Panc1 (cell line): ENCODE measurements around the gene PKM. TPM values are rescaled to one million over a fixed set of nuclear protein-coding genes. Genes with fewer than 3 reads are reported as not detected.

ENCODE experiments used
- ATAC-seq: fragments of 200-7000 bp; cut with Tn5 transposase; 2 replicates; pipeline ENCODE4 v1.9.1; 2020; ENCODE audit warnings: mild to moderate bottlenecking, moderate library complexity
- BruUV-seq: library from RNA; stranded (reverse); fragments of 400-500 nt; replicated peaks from 2 replicates; lab custom pipeline; 2021; lab: Mats Ljungman, UMichigan
- CTCF ChIA-PET: fragments of 300-600 bp; sonication (Branson Sonifier 250); formaldehyde crosslinking; loops from one replicate; lab custom pipeline; 2022; ENCODE audit warnings: antibody characterized with exemption; lab: Charles Lee
- POLR2A ChIA-PET: fragments of 300-600 bp; sonication (Branson Sonifier 250); formaldehyde crosslinking; loops from one replicate; lab custom pipeline; 2022; ENCODE audit warnings: antibody characterized with exemption; lab: Charles Lee
- DNase-seq: peaks from one replicate; pipeline ENCODE4 v3.0.0-alpha.2; 2010; ENCODE audit warnings: low read depth, low spot score
- H3K27ac ChIP-seq: 2 replicates; pipeline ENCODE4 v1.5.1; 2011; ENCODE audit warnings: mild to moderate bottlenecking, low read length, inconsistent platforms
- H3K27me3 ChIP-seq: fragments of 200-500 bp; sonication (Bioruptor generic); 2 replicates; pipeline ENCODE4 v1.6.0; 2014; ENCODE audit warnings: low read length, inconsistent platforms; ENCODE audit not compliant: control insufficient read depth, insufficient read depth
- H3K36me3 ChIP-seq: fragments of 200-500 bp; sonication (Bioruptor generic); 2 replicates; pipeline ENCODE4 v1.5.1; 2014; ENCODE audit warnings: inconsistent platforms, mild to moderate bottlenecking, low read length, moderate library complexity; ENCODE audit not compliant: control insufficient read depth, insufficient read depth
- H3K4me1 ChIP-seq: 2 replicates; pipeline ENCODE4 v1.5.1; 2011; ENCODE audit warnings: inconsistent platforms, mild to moderate bottlenecking, low read length, moderate library complexity; ENCODE audit not compliant: control insufficient read depth, insufficient read depth
- H3K4me3 ChIP-seq, 2 experiments: 2 replicates each; pipeline ENCODE4 v1.5.1; 2011 to 2012; ENCODE audit warnings: low read depth in 2 of 2, low read length in 2 of 2, mild to moderate bottlenecking in 2 of 2, inconsistent platforms in 1 of 2, moderate library complexity in 1 of 2
- H3K9me3 ChIP-seq: fragments of 200-500 bp; sonication (Bioruptor generic); 2 replicates; pipeline ENCODE4 v1.5.1; 2014; ENCODE audit warnings: low read depth, mild to moderate bottlenecking, inconsistent platforms, low read length, moderate library complexity; ENCODE audit not compliant: control insufficient read depth, insufficient read depth
- POLR2AphosphoS5 ChIP-seq: IDR thresholded peaks from 2 replicates; pipeline ENCODE4 v1.6.1; 2012; ENCODE audit warnings: mild to moderate bottlenecking, low read depth, low read length, moderate library complexity
- SIN3A ChIP-seq: IDR thresholded peaks from 2 replicates; pipeline ENCODE4 v1.6.1; 2012; ENCODE audit warnings: low read depth, mild to moderate bottlenecking, low read length, moderate library complexity, borderline replicate concordance; ENCODE audit not compliant: insufficient read depth
- TCF7L2 ChIP-seq: IDR thresholded peaks from 2 replicates; pipeline ENCODE4 v1.6.1; 2011; ENCODE audit warnings: mild to moderate bottlenecking, low read depth, low read length, inconsistent platforms
- in situ Hi-C: cut with HindIII; loops from 2 replicates; pipeline ENCODE4 v1.10.0; 2016; ENCODE audit warnings: low sequenced_read_pairs, low pct_unique_long_range_greater_than_20kb
- intact Hi-C: fragments of 100-400 bp; cut with micrococcal nuclease; formaldehyde crosslinking; loops from one replicate; pipeline ENCODE4 v1.10.0; 2022; ENCODE audit not compliant: unreplicated experiment
- total RNA-seq: library from RNA; stranded (reverse); gene quantifications from one replicate; pipeline ENCODE4 v1.2.1, GENCODE V29; 2021; ENCODE audit not compliant: unreplicated experiment
- TF ChIP-seq, protein P1 (sequence below): fragments of 450-650 bp; IDR thresholded peaks from 2 replicates; pipeline ENCODE4 v1.5.1; 2017; ENCODE audit warnings: mild to moderate bottlenecking
- TF ChIP-seq, protein P2 (sequence below), 2 experiments: IDR thresholded peaks; 2 replicates each; pipeline ENCODE4 v1.6.1; 2011 to 2012; ENCODE audit warnings: low read depth in 2 of 2, control low read depth in 1 of 2, low read length in 1 of 2, mild to moderate bottlenecking in 1 of 2, moderate library complexity in 1 of 2; ENCODE audit not compliant: insufficient read depth in 1 of 2

The PKM gene
- total RNA-seq, 1 experiment from 2014 or later = 1,590 TPM

DNA sequence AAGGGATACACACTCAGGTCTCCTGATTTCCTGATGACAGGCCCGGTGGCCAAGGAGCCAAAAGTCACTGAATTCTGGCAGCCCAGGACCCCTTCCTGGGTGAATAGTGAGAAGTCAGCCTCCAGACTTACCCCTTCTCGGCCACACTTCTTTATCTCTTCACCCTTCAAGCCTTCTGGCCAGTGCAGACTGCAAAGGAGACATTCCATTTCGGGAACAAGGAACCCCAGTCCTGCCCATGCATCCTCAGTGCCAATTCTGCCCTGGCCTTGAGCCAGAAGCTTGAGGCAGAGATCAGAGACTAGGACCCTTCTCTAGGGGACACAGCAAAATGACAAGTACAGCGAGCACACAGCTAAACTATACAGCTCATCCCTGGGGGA is 62.2 kb downstream of the PKM start:
- no peak overlapping the region for H3K4me3 ChIP-seq
- H3K4me1 ChIP-seq = no peaks in the 10 kb centered on the region
- CTCF ChIA-PET = no interaction called here
- in situ Hi-C loops = no loop called here
- POLR2A ChIA-PET = no interaction called here
- no peaks in the 10 kb centered on the region for H3K9me3 ChIP-seq
- ATAC-seq (no peak), DNase-seq (no peak)
- no peak overlapping the region for H3K27ac ChIP-seq
- intact Hi-C loops = no loop called here
- H3K36me3 ChIP-seq = no peaks in the 10 kb centered on the region
- TF ChIP-seq SIN3A (no peak), POLR2AphosphoS5 (no peak), TCF7L2 (no peak)
- TF ChIP-seq, protein P1, sequence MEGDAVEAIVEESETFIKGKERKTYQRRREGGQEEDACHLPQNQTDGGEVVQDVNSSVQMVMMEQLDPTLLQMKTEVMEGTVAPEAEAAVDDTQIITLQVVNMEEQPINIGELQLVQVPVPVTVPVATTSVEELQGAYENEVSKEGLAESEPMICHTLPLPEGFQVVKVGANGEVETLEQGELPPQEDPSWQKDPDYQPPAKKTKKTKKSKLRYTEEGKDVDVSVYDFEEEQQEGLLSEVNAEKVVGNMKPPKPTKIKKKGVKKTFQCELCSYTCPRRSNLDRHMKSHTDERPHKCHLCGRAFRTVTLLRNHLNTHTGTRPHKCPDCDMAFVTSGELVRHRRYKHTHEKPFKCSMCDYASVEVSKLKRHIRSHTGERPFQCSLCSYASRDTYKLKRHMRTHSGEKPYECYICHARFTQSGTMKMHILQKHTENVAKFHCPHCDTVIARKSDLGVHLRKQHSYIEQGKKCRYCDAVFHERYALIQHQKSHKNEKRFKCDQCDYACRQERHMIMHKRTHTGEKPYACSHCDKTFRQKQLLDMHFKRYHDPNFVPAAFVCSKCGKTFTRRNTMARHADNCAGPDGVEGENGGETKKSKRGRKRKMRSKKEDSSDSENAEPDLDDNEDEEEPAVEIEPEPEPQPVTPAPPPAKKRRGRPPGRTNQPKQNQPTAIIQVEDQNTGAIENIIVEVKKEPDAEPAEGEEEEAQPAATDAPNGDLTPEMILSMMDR = no peak
- TF ChIP-seq, protein P2, sequence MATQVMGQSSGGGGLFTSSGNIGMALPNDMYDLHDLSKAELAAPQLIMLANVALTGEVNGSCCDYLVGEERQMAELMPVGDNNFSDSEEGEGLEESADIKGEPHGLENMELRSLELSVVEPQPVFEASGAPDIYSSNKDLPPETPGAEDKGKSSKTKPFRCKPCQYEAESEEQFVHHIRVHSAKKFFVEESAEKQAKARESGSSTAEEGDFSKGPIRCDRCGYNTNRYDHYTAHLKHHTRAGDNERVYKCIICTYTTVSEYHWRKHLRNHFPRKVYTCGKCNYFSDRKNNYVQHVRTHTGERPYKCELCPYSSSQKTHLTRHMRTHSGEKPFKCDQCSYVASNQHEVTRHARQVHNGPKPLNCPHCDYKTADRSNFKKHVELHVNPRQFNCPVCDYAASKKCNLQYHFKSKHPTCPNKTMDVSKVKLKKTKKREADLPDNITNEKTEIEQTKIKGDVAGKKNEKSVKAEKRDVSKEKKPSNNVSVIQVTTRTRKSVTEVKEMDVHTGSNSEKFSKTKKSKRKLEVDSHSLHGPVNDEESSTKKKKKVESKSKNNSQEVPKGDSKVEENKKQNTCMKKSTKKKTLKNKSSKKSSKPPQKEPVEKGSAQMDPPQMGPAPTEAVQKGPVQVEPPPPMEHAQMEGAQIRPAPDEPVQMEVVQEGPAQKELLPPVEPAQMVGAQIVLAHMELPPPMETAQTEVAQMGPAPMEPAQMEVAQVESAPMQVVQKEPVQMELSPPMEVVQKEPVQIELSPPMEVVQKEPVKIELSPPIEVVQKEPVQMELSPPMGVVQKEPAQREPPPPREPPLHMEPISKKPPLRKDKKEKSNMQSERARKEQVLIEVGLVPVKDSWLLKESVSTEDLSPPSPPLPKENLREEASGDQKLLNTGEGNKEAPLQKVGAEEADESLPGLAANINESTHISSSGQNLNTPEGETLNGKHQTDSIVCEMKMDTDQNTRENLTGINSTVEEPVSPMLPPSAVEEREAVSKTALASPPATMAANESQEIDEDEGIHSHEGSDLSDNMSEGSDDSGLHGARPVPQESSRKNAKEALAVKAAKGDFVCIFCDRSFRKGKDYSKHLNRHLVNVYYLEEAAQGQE (IDR thresholded peaks at IDR 0.05; ENCODE audit: insufficient read depth in 1 of 2, low read depth in 2 of 2, low read length in 1 of 2) = no peak
- H3K27me3 ChIP-seq = no peaks in the 10 kb centered on the region
- BruUV-seq = no TSS peak

DNA sequence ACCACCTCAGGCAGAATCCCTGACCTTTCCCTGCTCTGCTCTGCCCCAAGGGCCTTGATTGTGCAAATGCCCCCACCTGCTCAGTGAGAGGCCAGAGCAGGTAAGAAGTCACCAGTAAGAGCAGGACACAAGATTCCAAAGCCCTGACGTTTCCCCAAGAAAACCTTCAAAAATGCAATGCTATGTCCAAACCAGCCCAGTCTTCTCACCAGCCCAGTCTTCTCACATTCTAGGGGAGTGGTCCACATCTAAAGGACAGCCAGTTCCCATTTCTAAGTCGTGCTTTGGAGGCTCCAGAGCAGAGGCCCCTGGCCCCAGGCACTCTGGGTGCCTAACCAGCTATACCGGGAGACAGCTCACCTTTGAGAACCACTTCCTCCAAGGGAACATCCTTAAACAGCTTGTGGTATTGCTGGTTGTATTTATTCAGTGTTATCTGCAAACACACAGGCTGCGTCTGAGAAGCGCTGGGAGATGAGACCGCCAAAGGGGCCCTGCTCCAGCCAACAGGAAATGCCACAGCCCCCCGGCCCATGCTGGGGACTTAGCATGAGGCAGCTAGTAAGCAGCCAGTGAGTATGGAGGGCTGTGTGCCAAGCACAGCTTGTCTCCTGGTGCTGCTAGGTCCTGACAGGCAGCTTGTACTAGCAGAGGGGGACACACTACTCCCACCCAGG is 62.7 kb downstream of the PKM start:
- in situ Hi-C loops = no loop called here
- Histone ChIP-seq H3K27ac (no peak overlapping the region), H3K4me1 (no peaks in the 10 kb centered on the region), H3K36me3 (no peaks in the 10 kb centered on the region), H3K27me3 (no peaks in the 10 kb centered on the region), H3K4me3 (no peak overlapping the region), H3K9me3 (no peaks in the 10 kb centered on the region)
- BruUV-seq = no TSS peak
- no peak for ATAC-seq
- ChIA-PET POLR2A (no interaction called here), CTCF (no interaction called here)
- intact Hi-C loops = no loop called here
- TF ChIP-seq, protein P2 (IDR thresholded peaks at IDR 0.05; ENCODE audit: insufficient read depth in 1 of 2, low read depth in 2 of 2, low read length in 1 of 2) = no peak
- no peak for TF ChIP-seq TCF7L2
- TF ChIP-seq SIN3A = no peak
- no peak for DNase-seq
